OCI-M2 (cell line): ENCODE data around the gene MTF1.

Experiments
- DNase-seq: peaks from one replicate; lab custom pipeline; 2025; ENCODE audit not compliant: unreplicated experiment; lab: John Stamatoyannopoulos, UW

Gene MTF1

GRCh38 chr1:37831809-37832208 is 27.6 kb downstream of the MTF1 start:
- no peak for DNase-seq

GRCh38 chr1:37831109-37831508 is 28.3 kb downstream of the MTF1 start:
- DNase-seq, result no peak

GRCh38 chr1:37828410-37829074 is 30.9 kb downstream of the MTF1 start:
- DNase-seq, result no peak

GRCh38 chr1:37825506-37825905 is 33.9 kb downstream of the MTF1 start:
- DNase-seq, result no peak

- DNase-seq, result no peak
These were observed 35.4 kb downstream of the MTF1 start for GRCh38 chr1:37824001-37824400.

- DNase-seq, result no peak
These were observed 36.2 kb downstream of the MTF1 start for GRCh38 chr1:37822906-37823815.

GRCh38 chr1:37821481-37821880 is 37.9 kb downstream of the MTF1 start:
- no peak for DNase-seq

GRCh38 chr1:37817481-37817880 is 41.9 kb downstream of the MTF1 start:
- no peak for DNase-seq

- DNase-seq, result no peak
These were observed 45.1 kb downstream of the MTF1 start for GRCh38 chr1:37814252-37814651.

- no peak for DNase-seq
These were observed 45.8 kb downstream of the MTF1 start for GRCh38 chr1:37813529-37814145.

GRCh38 chr1:37811027-37811655 is 48.3 kb downstream of the MTF1 start:
- DNase-seq, result no peak

- DNase-seq, result no peak
These were observed 49.5 kb downstream of the MTF1 start for GRCh38 chr1:37809942-37810341.

- no peak for DNase-seq
These were observed 50.7 kb downstream of the MTF1 start for GRCh38 chr1:37808369-37809319.

- DNase-seq, result peak; percentile 35
These were observed 51.6 kb downstream of the MTF1 start, which contains the start of the genes C1orf122 and YRDC for GRCh38 chr1:37807555-37808368. Gene C1orf122 (plus strand): TSS chr1:37807790. CDS start chr1:37808405, 615 bp downstream. Gene YRDC (minus strand): TSS chr1:37808208. CDS start chr1:37808180, 28 bp downstream.

- DNase-seq, result no peak
These were observed 52.2 kb downstream of the MTF1 start for GRCh38 chr1:37807220-37807554.

GRCh38 chr1:37802439-37802838 is 57.0 kb downstream of the MTF1 start:
- DNase-seq, result no peak

GRCh38 chr1:37797750-37798345 is 61.5 kb downstream of the MTF1 start:
- no peak for DNase-seq

GRCh38 chr1:37795340-37796125 is 63.9 kb downstream of the MTF1 start:
- no peak for DNase-seq
